Prostate gland (tissue), 2 donors: ENCODE results near the gene DYNC1I2.

ENCODE experiments used
- CTCF ChIP-seq, 4 experiments: fragments of 200-600 bp in 2 of 4; fragments of 450-650 bp in 2 of 4; sonication (generic) in 2 of 4; IDR thresholded peaks; 1 replicate in 3 of 4; 2 replicates in 1 of 4; pipeline ENCODE4 v1.5.1; 2016 to 2019; ENCODE audit warnings: antibody characterized with exemption in 4 of 4, mild to moderate bottlenecking in 2 of 4, moderate library complexity in 2 of 4
- POLR2A ChIP-seq: fragments of 450-650 bp; IDR thresholded peaks from one replicate; pipeline ENCODE4 v1.6.1; 2016; ENCODE audit warnings: antibody characterized with exemption, mild to moderate bottlenecking

- TF ChIP-seq POLR2A = no peak
- TF ChIP-seq CTCF (IDR thresholded peaks at IDR 0.05) = no peak
These were observed 19.1 kb upstream of the DYNC1I2 start for GRCh38 chr2:171668183-171668582.
